ENCODE data around the gene PSMB7.

GRCh38 chr9:124389146-124389939 is 25.9 kb downstream of the PSMB7 start:
- TF ChIP-seq GABPA (IDR thresholded peaks at IDR 0.05; ENCODE audit: low read depth) = no peak
- no peak for TF ChIP-seq POLR2AphosphoS5 (IDR thresholded peaks at IDR 0.05; ENCODE audit: low read depth, low read length)
- TF ChIP-seq REST (IDR thresholded peaks at IDR 0.05; ENCODE audit: low read depth, low read length) = no peak
- no peak for TF ChIP-seq CTCF (IDR thresholded peaks at IDR 0.05)
- TF ChIP-seq EP300 (IDR thresholded peaks at IDR 0.05; ENCODE audit: borderline replicate concordance in 1 of 2, low read depth in 1 of 2, low read length in 1 of 2) = no peak
- no peak for TF ChIP-seq GATA2 (CRISPR knock-in tag; IDR thresholded peaks at IDR 0.05)
- no peak for TF ChIP-seq NFIC (IDR thresholded peaks at IDR 0.05; ENCODE audit: borderline replicate concordance)
- TF ChIP-seq CHD2 (IDR thresholded peaks at IDR 0.05; ENCODE audit: low read length, partially characterized antibody) = no peak
- TF ChIP-seq TEAD4 (IDR thresholded peaks at IDR 0.05; ENCODE audit: borderline replicate concordance, insufficient read depth) = no peak
- TF ChIP-seq SMC3 (IDR thresholded peaks at IDR 0.05; ENCODE audit: low read depth, low read length) = no peak
- TF ChIP-seq TAF1 (IDR thresholded peaks at IDR 0.05; ENCODE audit: borderline replicate concordance, low read depth, low read length) = no peak
- no peak for TF ChIP-seq ZBTB33 (IDR thresholded peaks at IDR 0.05; ENCODE audit: borderline replicate concordance, low read depth)
